Measurements from ENCODE around the gene STK26.

DNA sequence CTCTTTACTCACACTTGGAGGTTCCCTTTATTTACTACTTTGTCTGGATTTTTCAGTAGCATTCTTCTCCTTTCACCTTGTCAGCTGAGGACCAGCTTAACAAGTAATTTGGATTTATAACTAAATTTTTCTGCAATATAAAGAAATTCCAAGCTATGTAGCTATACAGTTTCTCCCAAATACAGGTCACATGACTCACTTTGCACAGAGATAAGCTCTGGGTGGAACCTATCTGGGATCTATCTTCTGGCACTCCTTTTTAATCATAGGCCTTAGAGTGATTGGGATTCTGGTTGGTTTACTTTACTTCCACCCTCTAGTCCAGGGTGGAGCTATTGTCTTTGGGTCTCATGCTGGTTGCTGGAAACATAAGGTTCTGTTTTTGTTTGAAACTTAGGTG, 34.9 kb upstream of the STK26 start:
- TF ChIP-seq, protein P1, sequence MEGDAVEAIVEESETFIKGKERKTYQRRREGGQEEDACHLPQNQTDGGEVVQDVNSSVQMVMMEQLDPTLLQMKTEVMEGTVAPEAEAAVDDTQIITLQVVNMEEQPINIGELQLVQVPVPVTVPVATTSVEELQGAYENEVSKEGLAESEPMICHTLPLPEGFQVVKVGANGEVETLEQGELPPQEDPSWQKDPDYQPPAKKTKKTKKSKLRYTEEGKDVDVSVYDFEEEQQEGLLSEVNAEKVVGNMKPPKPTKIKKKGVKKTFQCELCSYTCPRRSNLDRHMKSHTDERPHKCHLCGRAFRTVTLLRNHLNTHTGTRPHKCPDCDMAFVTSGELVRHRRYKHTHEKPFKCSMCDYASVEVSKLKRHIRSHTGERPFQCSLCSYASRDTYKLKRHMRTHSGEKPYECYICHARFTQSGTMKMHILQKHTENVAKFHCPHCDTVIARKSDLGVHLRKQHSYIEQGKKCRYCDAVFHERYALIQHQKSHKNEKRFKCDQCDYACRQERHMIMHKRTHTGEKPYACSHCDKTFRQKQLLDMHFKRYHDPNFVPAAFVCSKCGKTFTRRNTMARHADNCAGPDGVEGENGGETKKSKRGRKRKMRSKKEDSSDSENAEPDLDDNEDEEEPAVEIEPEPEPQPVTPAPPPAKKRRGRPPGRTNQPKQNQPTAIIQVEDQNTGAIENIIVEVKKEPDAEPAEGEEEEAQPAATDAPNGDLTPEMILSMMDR (IDR thresholded peaks at IDR 0.05) = no peak
- TF ChIP-seq POLR2A (IDR thresholded peaks at IDR 0.05) = no peak

Data from gastroesophageal sphincter (tissue), 3 donors.